Right atrium auricular region (tissue), 2 donors: ENCODE data around the gene CYB561D1. TPM values are rescaled to one million over a fixed set of nuclear protein-coding genes. Genes with fewer than 3 reads are reported as not detected.

Source experiments
- DNase-seq: peaks from one replicate; pipeline ENCODE4 v3.0.0-alpha.2; 2019; ENCODE audit warnings: low spot score
- H3K27ac ChIP-seq, 2 donors: fragments of 200-600 bp; sonication (generic); 1 replicate in 1 of 2; 2 replicates in 1 of 2; pipeline ENCODE4 v1.5.1; 2016 to 2019
- H3K27me3 ChIP-seq, 2 donors: fragments of 200-600 bp; sonication (generic); one replicate each; pipeline versions ENCODE4 v1.5.1 to v1.6.0; 2017 to 2019
- H3K36me3 ChIP-seq: fragments of 200-600 bp; sonication (generic); one replicate; pipeline ENCODE4 v1.5.1; 2016
- H3K4me1 ChIP-seq, 2 donors: fragments of 200-600 bp; sonication (generic); one replicate each; pipeline versions ENCODE4 v1.5.1 to v1.6.0; 2017 to 2019
- H3K4me3 ChIP-seq, 2 donors: fragments of 200-600 bp; sonication (generic); 1 replicate in 1 of 2; 2 replicates in 1 of 2; pipeline ENCODE4 v1.5.1; 2017 to 2019; ENCODE audit warnings: mild to moderate bottlenecking in 1 of 2, moderate library complexity in 1 of 2
- H3K9me3 ChIP-seq, 2 donors: fragments of 200-600 bp; sonication (generic); one replicate each; pipeline ENCODE4 v1.5.1; 2019
- CTCF ChIP-seq, 2 donors: fragments of 200-600 bp; sonication (generic); IDR thresholded peaks; one replicate each; pipeline ENCODE4 v1.5.1; 2019; ENCODE audit warnings: antibody characterized with exemption in 2 of 2
- total RNA-seq, 2 donors: library from RNA; depleted of rRNA; stranded (reverse); fragments of >200 nt; gene quantifications; one replicate each; pipeline ENCODE4 v1.1.0, GENCODE V29; 2016

Gene CYB561D1
- total RNA-seq, 2 donors from 2014 or later: 2.6 to 6.9 TPM

GRCh38 chr1:109538827-109539555 is 45.1 kb downstream of the CYB561D1 start:
- no peak for DNase-seq

GRCh38 chr1:109539676-109540075 is 45.8 kb downstream of the CYB561D1 start, which contains the start of gene GPR61:
TSS of gene GPR61 (plus strand) at chr1:109539872. CDS start at chr1:109543023, 3,151 bp downstream.
- H3K36me3 ChIP-seq: no peaks in the 10 kb centered on the region
- peaks cover 0 to 33% of the 10 kb centered on the region in 2 donors for H3K4me1 ChIP-seq
- DNase-seq: no peak
- no peak within 1 kb of the TSS for H3K4me3 ChIP-seq
- H3K27ac ChIP-seq: no peak within 1 kb of the TSS
- TF ChIP-seq CTCF (IDR thresholded peaks at IDR 0.05): no peak
- no peaks in the 10 kb centered on the region for H3K27me3 ChIP-seq
- no peaks in the 10 kb centered on the region for H3K9me3 ChIP-seq

More at GRCh38 chr1:109538827-109539555, 45.1 kb downstream of the CYB561D1 start:
- H3K4me1 ChIP-seq: peaks cover 0 to 33% of the 10 kb centered on the region in 2 donors
- no peaks in the 10 kb centered on the region for H3K36me3 ChIP-seq
- H3K9me3 ChIP-seq: no peaks in the 10 kb centered on the region
- no peaks in the 10 kb centered on the region for H3K27me3 ChIP-seq
- no peak for TF ChIP-seq CTCF (IDR thresholded peaks at IDR 0.05)
- H3K4me3 ChIP-seq: no peak overlapping the region
- no peak overlapping the region for H3K27ac ChIP-seq

- H3K27ac ChIP-seq: no peak overlapping the region
- no peaks in the 10 kb centered on the region for H3K9me3 ChIP-seq
- peaks cover 0 to 20% of the 10 kb centered on the region in 2 donors for H3K4me1 ChIP-seq
- no peak for TF ChIP-seq CTCF (IDR thresholded peaks at IDR 0.05)
- DNase-seq: no peak
- no peaks in the 10 kb centered on the region for H3K27me3 ChIP-seq
- no peak overlapping the region for H3K4me3 ChIP-seq
- no peaks in the 10 kb centered on the region for H3K36me3 ChIP-seq
Measured at GRCh38 chr1:109541102-109541501, 47.2 kb downstream of the CYB561D1 start.

GRCh38 chr1:109542657-109543056 is 48.8 kb downstream of the CYB561D1 start:
- no peak for DNase-seq
- H3K4me3 ChIP-seq: no peak overlapping the region
- no peaks in the 10 kb centered on the region for H3K27me3 ChIP-seq
- no peaks in the 10 kb centered on the region for H3K36me3 ChIP-seq
- H3K4me1 ChIP-seq: peaks cover 0 to 23% of the 10 kb centered on the region in 2 donors
- TF ChIP-seq CTCF (IDR thresholded peaks at IDR 0.05): no peak
- no peak overlapping the region for H3K27ac ChIP-seq
- no peaks in the 10 kb centered on the region for H3K9me3 ChIP-seq

GRCh38 chr1:109543283-109543987 is 49.5 kb downstream of the CYB561D1 start:
- Histone ChIP-seq H3K4me1 (peaks cover 0 to 24% of the 10 kb centered on the region in 2 donors), H3K9me3 (no peaks in the 10 kb centered on the region), H3K27ac (no peak overlapping the region), H3K4me3 (no peak overlapping the region), H3K27me3 (no peaks in the 10 kb centered on the region), H3K36me3 (no peaks in the 10 kb centered on the region)
- DNase-seq: no peak
- no peak for TF ChIP-seq CTCF (IDR thresholded peaks at IDR 0.05)
